Measurements from ENCODE around the gene AGAP1. TPM values are rescaled to one million over a fixed set of nuclear protein-coding genes. Genes with fewer than 3 reads are reported as not detected.

AGAP1 gene
- total RNA-seq, 3 donors from 2014 or later = 1.9 to 2.6 (median 2.1) TPM

DNA sequence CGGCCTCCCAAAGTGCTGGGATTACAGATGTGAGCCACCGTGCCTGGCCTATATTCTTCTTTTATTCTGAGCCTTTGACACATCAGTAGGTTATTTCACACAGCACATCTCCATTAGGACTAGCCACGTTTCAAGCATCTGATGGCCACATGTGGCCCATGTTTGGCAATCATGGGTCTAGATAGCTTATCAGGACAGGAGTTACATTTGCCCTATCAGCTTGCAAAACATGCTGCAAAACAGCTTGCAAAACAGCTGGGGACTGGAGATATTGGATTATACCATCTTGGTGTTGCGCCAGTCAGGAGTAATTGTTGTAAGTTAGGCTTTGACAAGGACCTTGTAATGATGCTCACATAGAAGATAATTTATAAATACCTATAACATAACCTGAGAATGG lies 579.4 kb downstream of the AGAP1 start:
- Mint-ChIP-seq H3K9me3 (no peaks in the 10 kb centered on the region), H3K4me3 (no peak overlapping the region), H3K27me3 (ENCODE audit: low read depth) (no peaks in the 10 kb centered on the region), H3K4me1 (ENCODE audit: low read depth) (no peaks in the 10 kb centered on the region), H3K36me3 (ENCODE audit: insufficient read depth) (no peaks in the 10 kb centered on the region)
- ATAC-seq = no peak
- DNase-seq = no peak

DNA sequence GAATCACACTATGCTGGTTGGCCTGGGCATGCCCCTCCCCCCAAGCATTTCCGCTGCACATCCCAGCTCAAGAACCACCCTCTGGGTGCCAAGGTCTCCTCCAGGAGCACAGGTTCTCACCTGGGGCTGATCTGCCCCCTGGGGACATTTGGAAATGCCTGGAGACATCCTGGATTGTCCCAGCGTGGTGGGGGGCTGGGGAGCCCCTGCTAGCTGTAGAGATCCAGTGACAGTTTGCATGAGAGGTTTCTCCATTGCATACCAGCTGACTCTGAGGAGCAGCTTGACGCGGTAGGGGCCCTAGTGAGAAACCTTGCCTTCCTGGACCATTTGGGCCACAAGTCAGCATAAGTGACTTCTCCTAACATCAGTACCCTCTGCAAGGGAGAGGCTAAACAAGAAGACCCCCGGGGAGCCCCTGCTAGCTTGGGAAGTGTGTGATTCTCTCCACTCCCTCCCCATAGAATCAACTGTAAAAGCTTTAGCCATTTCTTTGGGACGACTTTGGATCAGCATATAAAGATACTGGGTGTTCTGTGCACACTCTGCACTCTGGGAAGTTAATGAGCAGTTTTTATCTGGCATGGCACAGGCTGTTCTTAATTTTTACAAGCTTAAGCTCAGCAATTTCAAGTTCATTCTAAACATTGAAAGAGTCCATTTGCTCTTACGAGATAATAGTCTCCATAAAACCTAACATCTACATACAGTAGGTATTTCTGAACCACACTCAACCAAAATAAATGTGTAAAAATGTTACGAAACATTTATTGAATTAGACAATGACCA lies 580.2 kb downstream of the AGAP1 start:
- ATAC-seq = no peak
- no peaks in the 10 kb centered on the region for H3K36me3 Mint-ChIP-seq (ENCODE audit: insufficient read depth)
- no peak overlapping the region for H3K4me3 Mint-ChIP-seq
- H3K9me3 Mint-ChIP-seq = no peaks in the 10 kb centered on the region
- H3K4me1 Mint-ChIP-seq (ENCODE audit: low read depth) = no peaks in the 10 kb centered on the region
- no peaks in the 10 kb centered on the region for H3K27me3 Mint-ChIP-seq (ENCODE audit: low read depth)
- no peak for DNase-seq

DNA sequence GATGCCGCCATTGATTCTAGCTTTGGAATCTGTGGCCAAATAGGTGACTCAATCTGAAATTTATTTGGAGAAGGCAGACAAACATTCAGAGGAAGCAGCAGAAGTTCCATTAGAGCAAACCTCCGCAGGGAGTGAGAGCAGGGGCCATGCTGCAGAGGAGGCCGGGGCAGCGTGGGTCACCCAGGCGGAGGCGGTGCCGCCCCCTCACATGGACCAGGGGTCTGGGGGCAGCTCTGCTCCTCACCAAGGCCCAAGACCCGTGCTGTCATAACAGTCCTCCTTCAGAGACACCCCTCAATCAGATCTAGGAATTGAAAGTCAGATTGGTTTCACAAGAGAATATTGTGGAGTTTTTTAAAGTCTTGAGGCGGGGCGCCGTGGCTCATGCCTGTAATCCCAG lies 582.0 kb downstream of the AGAP1 start:
- H3K4me3 Mint-ChIP-seq = no peak overlapping the region
- DNase-seq (no peak), ATAC-seq (no peak)
- H3K36me3 Mint-ChIP-seq (ENCODE audit: insufficient read depth) = no peaks in the 10 kb centered on the region
- no peaks in the 10 kb centered on the region for H3K27me3 Mint-ChIP-seq (ENCODE audit: low read depth)
- no peaks in the 10 kb centered on the region for H3K4me1 Mint-ChIP-seq (ENCODE audit: low read depth)
- H3K9me3 Mint-ChIP-seq = no peaks in the 10 kb centered on the region

DNA sequence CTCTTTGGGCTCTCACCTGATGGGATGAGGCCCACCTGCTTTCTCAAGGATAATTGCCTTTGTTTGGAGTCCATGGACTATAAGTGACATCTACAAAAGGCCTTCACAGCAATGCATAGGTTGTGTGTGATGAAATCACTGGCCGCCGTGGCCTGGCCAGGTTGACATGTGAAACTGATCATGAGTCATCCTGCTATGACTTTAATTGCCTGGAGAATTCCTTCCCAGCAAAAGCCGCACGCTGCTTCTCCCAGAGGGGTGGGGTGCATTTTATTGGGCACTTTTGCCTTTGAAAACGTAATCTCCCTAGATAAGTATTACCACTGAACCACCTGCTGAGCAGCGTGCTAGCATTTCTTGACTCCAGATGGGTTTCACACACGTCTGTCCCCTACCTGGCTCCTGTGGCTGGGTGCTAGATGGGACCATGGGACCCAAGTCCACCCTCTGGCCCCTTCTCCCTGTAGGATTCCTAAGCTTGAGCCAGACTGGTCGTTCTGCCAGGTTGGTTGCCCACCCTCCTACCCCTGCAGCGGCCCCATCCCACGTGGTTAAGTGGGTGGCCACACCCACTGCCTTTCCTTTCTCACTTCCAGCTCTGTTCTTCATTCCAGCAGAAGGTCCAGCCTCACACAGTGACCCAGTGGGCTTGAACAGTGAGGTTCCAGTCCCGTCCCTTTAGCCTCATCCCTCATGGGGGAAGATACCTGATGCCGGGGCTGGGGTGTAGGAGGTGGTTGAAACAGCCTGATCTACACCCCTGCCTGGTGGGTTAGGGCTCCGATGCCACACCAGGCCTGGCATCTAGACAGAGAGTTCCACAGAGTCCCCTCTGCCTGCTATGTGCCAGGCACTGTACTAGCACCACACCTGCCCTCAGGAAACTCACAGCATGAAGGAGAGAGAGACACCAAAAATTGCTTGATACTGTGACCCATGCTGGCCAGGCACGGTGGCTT lies 584.7 kb downstream of the AGAP1 start:
- no peak for ATAC-seq
- Mint-ChIP-seq H3K27me3 (ENCODE audit: low read depth) (no peaks in the 10 kb centered on the region), H3K4me1 (ENCODE audit: low read depth) (no peaks in the 10 kb centered on the region), H3K36me3 (ENCODE audit: insufficient read depth) (no peaks in the 10 kb centered on the region), H3K4me3 (no peak overlapping the region), H3K9me3 (no peaks in the 10 kb centered on the region)
- DNase-seq = no peak

DNA sequence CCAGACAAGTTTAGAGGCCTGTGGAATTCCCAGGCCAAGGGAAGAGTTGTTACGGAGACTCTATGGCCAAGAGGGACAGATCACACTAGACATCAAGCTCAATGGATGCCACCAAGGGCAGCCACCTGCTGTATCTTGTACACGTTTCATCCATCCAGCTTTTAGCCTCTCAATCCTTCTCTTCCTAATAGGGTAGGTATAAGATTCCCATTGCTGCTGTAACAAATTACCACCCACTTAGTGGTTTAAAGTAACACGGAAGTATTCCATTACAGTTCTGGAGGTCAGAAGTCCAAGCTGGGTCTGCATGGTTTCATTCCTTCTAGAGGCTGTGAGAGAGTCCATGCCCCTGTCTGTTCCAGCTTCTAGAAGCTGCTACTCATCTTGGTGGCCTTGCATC lies 586.6 kb downstream of the AGAP1 start:
- no peaks in the 10 kb centered on the region for H3K9me3 Mint-ChIP-seq
- no peaks in the 10 kb centered on the region for H3K27me3 Mint-ChIP-seq (ENCODE audit: low read depth)
- ATAC-seq = no peak
- no peak for DNase-seq
- H3K4me1 Mint-ChIP-seq (ENCODE audit: low read depth) = no peaks in the 10 kb centered on the region
- H3K36me3 Mint-ChIP-seq (ENCODE audit: insufficient read depth) = no peaks in the 10 kb centered on the region
- H3K4me3 Mint-ChIP-seq = no peak overlapping the region

DNA sequence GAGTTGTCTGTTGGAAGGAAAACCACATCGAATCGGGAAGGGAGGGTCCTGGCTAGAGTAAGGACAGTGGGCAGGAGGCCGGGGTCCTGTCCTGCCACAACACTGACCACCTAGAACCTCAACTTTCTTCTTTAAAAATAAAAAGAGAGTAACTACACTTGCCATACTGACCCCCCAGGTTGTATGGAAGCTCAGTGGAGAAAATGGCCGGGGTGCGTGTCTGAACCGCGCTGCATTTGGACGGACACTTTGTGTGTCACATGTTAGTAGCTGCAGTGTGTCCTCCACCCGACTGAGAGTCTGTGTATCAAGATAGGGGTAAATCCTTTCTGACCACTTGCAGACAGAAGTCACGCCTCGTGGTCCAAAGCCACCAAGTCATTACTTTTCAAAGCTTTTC lies 587.3 kb downstream of the AGAP1 start:
- Mint-ChIP-seq H3K27me3 (ENCODE audit: low read depth) (no peaks in the 10 kb centered on the region), H3K4me3 (no peak overlapping the region), H3K36me3 (ENCODE audit: insufficient read depth) (no peaks in the 10 kb centered on the region), H3K9me3 (no peaks in the 10 kb centered on the region), H3K4me1 (ENCODE audit: low read depth) (no peaks in the 10 kb centered on the region)
- ATAC-seq (no peak), DNase-seq (no peak)

DNA sequence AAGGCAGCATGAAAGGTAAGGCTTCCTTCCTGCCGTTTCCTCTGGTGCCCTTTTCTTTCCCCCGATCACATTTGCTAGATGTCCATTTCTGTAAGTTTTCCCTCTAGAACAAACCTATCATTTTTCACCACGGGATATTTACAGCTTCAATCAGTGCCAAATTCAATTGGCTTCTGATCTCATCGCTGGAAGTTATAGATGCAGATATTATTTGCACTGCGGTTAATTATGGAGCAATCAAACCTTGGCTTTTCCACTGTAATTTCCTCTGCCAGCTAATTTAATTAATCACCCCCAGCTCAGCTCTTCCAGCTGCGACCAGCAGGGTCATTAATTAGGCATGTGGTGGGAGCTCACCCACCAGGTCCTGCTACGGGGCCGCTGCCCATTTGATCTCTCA lies 588.2 kb downstream of the AGAP1 start:
- no peaks in the 10 kb centered on the region for H3K9me3 Mint-ChIP-seq
- H3K36me3 Mint-ChIP-seq (ENCODE audit: insufficient read depth) = no peaks in the 10 kb centered on the region
- no peak for ATAC-seq
- DNase-seq = no peak
- no peak overlapping the region for H3K4me3 Mint-ChIP-seq
- H3K27me3 Mint-ChIP-seq (ENCODE audit: low read depth) = no peaks in the 10 kb centered on the region
- H3K4me1 Mint-ChIP-seq (ENCODE audit: low read depth) = no peaks in the 10 kb centered on the region

DNA sequence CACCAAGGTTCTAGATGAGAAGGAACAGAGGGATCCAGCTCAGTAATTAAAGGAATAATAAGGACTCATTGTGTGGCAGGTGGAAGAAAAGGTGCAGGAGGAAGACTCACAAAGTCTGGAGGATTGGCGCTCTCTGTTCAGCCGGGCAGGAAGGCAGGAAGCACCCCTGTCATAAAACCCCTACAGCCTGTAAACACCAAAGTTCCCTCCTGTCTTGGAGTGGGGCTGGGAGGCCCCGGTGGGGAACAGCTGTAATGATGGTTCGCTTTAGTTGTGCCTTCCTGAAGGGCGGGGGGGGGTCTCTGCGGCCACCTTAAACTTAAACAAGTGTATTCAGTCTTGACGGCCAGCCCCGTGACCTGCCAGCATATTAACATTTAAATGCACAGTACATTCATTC lies 590.1 kb downstream of the AGAP1 start:
- ATAC-seq (no peak), DNase-seq (no peak)
- no peaks in the 10 kb centered on the region for H3K36me3 Mint-ChIP-seq (ENCODE audit: insufficient read depth)
- H3K9me3 Mint-ChIP-seq = no peaks in the 10 kb centered on the region
- no peaks in the 10 kb centered on the region for H3K27me3 Mint-ChIP-seq (ENCODE audit: low read depth)
- no peak overlapping the region for H3K4me3 Mint-ChIP-seq
- no peaks in the 10 kb centered on the region for H3K4me1 Mint-ChIP-seq (ENCODE audit: low read depth)

DNA sequence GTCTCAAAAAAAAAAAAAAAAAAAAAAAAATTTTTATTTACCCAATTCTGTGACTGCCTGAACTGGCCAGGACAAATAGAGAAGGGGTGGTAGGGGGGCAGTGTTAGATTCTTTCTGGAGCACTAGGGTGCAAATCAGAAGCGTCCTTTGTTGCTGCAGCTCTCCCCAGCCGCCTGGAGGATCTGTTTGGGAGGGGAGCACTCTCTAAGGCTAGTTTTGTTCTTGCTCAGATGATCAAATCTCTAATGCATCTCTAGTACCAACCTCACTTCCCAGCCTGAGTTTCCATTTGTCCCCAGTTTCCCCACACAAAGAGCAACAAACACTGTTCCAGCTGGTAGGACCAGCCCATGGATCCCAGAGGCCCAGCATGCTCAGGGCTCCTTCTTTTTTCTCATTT lies 591.4 kb downstream of the AGAP1 start:
- H3K4me1 Mint-ChIP-seq (ENCODE audit: low read depth) = no peaks in the 10 kb centered on the region
- no peaks in the 10 kb centered on the region for H3K9me3 Mint-ChIP-seq
- no peak overlapping the region for H3K4me3 Mint-ChIP-seq
- H3K27me3 Mint-ChIP-seq (ENCODE audit: low read depth) = no peaks in the 10 kb centered on the region
- H3K36me3 Mint-ChIP-seq (ENCODE audit: insufficient read depth) = no peaks in the 10 kb centered on the region
- ATAC-seq = no peak
- no peak for DNase-seq

DNA sequence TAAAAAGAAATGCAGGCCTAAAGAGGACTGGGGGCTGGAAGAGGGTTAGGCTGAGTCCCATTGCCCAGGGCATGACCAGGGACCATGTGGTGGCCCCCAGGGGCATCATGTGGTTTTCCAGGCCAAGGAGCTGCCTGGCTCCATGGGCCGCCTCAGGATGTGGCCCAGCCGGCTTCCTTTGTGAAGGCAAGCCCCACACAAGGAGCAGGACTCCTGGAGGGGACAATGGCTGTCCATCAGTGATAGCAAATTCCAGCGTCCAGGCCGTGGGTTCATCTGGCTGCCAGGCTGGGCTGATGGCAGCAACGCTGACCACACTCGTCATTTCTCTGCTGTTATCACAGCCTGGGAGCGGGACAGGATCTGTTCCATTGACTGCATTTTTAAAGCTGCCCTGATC lies 591.8 kb downstream of the AGAP1 start:
- ATAC-seq = no peak
- H3K36me3 Mint-ChIP-seq (ENCODE audit: insufficient read depth) = no peaks in the 10 kb centered on the region

DNA sequence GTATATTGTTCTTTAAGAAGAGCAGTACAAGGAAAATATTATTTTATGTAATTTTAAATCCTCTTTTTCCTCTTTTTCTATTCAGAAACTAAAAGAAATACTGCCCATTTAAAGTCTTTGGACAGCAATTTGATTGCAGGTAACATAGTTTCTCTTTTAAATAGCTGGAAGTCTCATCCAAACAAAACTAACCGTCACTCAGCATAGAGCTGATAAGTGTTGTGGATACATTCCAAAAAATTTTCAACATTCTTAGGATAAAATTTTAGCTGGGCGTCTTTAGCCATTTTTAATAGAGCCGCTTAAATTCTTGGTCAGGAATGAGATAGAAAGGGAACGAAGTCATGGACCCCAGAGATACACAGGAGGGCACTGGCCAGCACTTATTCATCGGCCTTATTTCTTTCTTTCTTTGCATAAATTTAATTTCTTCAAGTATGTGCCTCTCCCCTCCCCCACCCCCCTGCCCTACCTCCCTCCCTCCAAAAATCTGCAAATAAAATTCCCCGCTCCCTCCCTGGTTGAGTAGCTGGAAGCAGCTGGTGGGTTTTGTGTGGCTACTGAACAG lies 592.6 kb downstream of the AGAP1 start:
- H3K9me3 Mint-ChIP-seq = no peaks in the 10 kb centered on the region
- ATAC-seq (no peak), DNase-seq (no peak)
- H3K4me1 Mint-ChIP-seq (ENCODE audit: low read depth) = no peaks in the 10 kb centered on the region
- no peaks in the 10 kb centered on the region for H3K27me3 Mint-ChIP-seq (ENCODE audit: low read depth)
- no peak overlapping the region for H3K4me3 Mint-ChIP-seq
- no peaks in the 10 kb centered on the region for H3K36me3 Mint-ChIP-seq (ENCODE audit: insufficient read depth)

More for the DNA sequence above, 591.8 kb downstream of the AGAP1 start:
- DNase-seq = no peak
- no peaks in the 10 kb centered on the region for H3K9me3 Mint-ChIP-seq
- no peaks in the 10 kb centered on the region for H3K4me1 Mint-ChIP-seq (ENCODE audit: low read depth)
- no peak overlapping the region for H3K4me3 Mint-ChIP-seq
- no peaks in the 10 kb centered on the region for H3K27me3 Mint-ChIP-seq (ENCODE audit: low read depth)

DNA sequence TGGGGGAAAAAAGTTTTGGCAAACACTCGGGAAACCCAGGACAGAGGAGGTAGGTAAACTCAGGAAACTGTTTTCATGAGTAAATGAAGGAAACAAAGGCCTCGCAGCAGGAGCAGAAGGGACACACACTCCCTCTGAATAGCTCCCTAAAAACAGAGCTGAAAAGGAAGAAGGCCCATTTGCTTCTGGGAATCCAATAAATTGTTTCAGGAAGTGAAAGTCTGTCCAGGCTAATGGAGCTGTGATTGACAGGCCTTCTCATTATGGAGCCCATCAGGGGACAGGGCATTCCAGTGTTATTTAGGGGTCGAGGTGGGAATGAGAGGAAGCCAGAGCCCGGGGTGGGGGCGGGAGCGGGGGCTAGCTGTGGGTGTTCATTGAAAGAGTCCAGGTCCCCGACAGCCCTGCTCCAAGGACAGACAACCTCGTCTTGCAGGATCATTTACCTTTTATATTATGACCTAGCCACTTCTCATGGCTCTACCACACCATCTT lies 593.2 kb downstream of the AGAP1 start:
- Mint-ChIP-seq H3K36me3 (ENCODE audit: insufficient read depth) (no peaks in the 10 kb centered on the region), H3K4me3 (no peak overlapping the region), H3K4me1 (ENCODE audit: low read depth) (no peaks in the 10 kb centered on the region), H3K27me3 (ENCODE audit: low read depth) (peaks cover 2% of the 10 kb centered on the region), H3K9me3 (no peaks in the 10 kb centered on the region)
- DNase-seq = no peak
- ATAC-seq = no peak

DNA sequence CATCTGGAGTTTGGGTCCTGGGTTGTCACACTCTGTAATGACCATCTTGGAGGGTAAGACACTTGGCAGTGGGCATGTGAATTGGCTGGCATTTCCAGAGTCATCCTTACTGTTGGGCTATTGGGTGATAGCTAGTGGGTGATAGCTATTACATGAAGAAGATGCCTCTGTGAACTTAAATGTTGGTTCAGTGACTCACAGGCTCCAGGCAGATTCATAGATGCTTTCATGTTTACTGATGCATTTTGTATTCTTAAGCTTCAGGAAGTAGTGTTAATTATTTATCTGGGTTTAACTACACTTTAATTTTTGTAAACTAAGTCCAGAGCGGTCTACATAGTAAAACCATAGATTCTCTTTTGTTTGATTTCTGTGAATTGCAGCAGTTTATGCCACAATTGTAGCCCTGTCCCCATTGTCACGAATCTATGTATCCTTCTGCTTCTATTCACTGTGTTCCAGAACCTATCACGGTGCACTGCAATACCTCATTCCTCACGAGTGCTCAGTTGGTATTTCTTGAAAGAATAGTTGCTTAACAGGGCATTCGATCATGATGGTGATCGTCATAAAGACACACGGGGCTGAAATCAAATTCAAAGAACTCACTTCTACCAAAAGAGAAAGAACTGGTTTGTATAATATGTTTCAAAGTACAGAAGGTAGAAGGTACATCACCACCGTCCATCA lies 594.7 kb downstream of the AGAP1 start:
- Mint-ChIP-seq H3K4me1 (ENCODE audit: low read depth) (no peaks in the 10 kb centered on the region), H3K4me3 (no peak overlapping the region), H3K9me3 (no peaks in the 10 kb centered on the region), H3K27me3 (ENCODE audit: low read depth) (peaks cover 3% of the 10 kb centered on the region), H3K36me3 (ENCODE audit: insufficient read depth) (no peaks in the 10 kb centered on the region)
- no peak for DNase-seq
- ATAC-seq = no peak
